OCI-M2 (cell line): Measurements from ENCODE around the gene HOXB9.

ENCODE experiments used
- DNase-seq: peaks from one replicate; lab custom pipeline; 2025; ENCODE audit not compliant: unreplicated experiment; lab: John Stamatoyannopoulos, UW

The HOXB9 gene

GRCh38 chr17:48588528-48588927 lies 37.6 kb downstream of the HOXB9 start:
- DNase-seq = no peak

- DNase-seq = no peak
Observed at GRCh38 chr17:48588074-48588415, 38.1 kb downstream of the HOXB9 start.

- no peak for DNase-seq
Observed at GRCh38 chr17:48587276-48588073, 38.7 kb downstream of the HOXB9 start.

GRCh38 chr17:48586355-48587258 lies 39.6 kb downstream of the HOXB9 start:
- DNase-seq = no peak

- DNase-seq = no peak
Observed at GRCh38 chr17:48584223-48584741, 41.9 kb downstream of the HOXB9 start.

GRCh38 chr17:48583708-48584222 lies 42.4 kb downstream of the HOXB9 start:
- no peak for DNase-seq

GRCh38 chr17:48582750-48583069 lies 43.4 kb downstream of the HOXB9 start:
- DNase-seq = no peak

- no peak for DNase-seq
Observed at GRCh38 chr17:48579760-48580554, 46.2 kb downstream of the HOXB9 start.

- DNase-seq = no peak
Observed at GRCh38 chr17:48579471-48579759, 46.7 kb downstream of the HOXB9 start.

GRCh38 chr17:48578616-48579470 lies 47.3 kb downstream of the HOXB9 start:
- DNase-seq = no peak

GRCh38 chr17:48577946-48578615 lies 48.1 kb downstream of the HOXB9 start, which contains the start of gene HOXB4:
Gene HOXB4, minus strand, starts transcription at chr17:48578350. Its CDS starts 31 bp downstream, at chr17:48578319.
- peak; percentile 42 for DNase-seq

GRCh38 chr17:48577330-48577945 lies 48.7 kb downstream of the HOXB9 start:
- no peak for DNase-seq

- DNase-seq = no peak
Observed at GRCh38 chr17:48576479-48577309, 49.5 kb downstream of the HOXB9 start.

- no peak for DNase-seq
Observed at GRCh38 chr17:48575673-48576478, 50.3 kb downstream of the HOXB9 start.

- DNase-seq = no peak
Observed at GRCh38 chr17:48575066-48575582, 51.0 kb downstream of the HOXB9 start.

- no peak for DNase-seq
Observed at GRCh38 chr17:48574505-48575065, 51.6 kb downstream of the HOXB9 start.

- no peak for DNase-seq
Observed at GRCh38 chr17:48571826-48572417, 54.2 kb downstream of the HOXB9 start.
